HG03045 (cell line): ENCODE results near the gene OGDH.
"Not testable (repeated sequence)": the region's sequence is repeated elsewhere in the genome, so short reads cannot be mapped to it uniquely, and the experiment has no call there.

Experiments
- ATAC-seq: cut with Tn5 transposase; IDR thresholded peaks from one replicate; pipeline ENCODE4 v1.9.1; 2021; ENCODE audit warnings: mild to moderate bottlenecking, moderate library complexity; ENCODE audit not compliant: unreplicated experiment

The OGDH gene

GRCh38 chr7:44666566-44666965 lies 60.1 kb downstream of the OGDH start:
- ATAC-seq, result no peak

DNA sequence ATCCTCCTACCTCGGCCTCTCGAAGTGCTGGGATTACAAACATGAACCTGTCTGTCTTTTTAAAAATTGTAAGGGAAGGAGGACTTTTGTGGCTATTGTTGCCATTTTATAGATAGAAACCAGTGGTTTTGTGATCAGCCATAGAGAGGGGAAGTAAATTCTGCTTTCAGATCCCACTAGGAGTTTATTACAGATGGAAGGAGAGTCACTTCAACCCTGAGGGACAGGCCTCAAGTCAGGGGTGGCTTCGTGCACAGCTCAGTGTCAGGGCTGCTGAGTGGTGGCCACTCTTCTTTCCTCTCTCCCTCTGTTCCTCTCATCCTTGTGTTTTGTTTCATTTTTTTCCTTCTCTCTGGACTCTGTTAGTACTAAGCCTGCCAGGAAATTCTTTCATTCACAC lies 60.8 kb downstream of the OGDH start:
- no peak for ATAC-seq

GRCh38 chr7:44671069-44671468 lies 64.6 kb downstream of the OGDH start:
- no peak for ATAC-seq

- no peak for ATAC-seq
These were observed 66.9 kb downstream of the OGDH start for GRCh38 chr7:44673324-44673723.

- no peak for ATAC-seq
These were observed 67.3 kb downstream of the OGDH start for GRCh38 chr7:44673771-44674170.

DNA sequence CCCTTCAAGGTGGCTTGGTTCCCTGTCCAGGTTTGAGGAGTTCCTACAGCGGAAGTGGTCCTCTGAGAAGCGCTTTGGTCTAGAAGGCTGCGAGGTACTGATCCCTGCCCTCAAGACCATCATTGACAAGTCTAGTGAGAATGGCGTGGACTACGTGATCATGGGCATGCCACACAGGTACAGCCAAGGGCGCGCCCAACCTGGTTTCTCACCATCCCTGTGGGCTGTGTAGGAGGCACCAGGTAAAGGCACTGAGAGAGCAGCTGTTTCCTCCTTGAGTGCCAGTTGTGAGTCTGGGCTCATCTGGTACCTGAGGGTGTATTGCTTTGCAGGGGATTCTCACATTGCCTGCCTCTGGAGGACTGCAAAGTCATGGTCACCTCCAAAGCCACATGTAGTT lies 68.0 kb downstream of the OGDH start:
- ATAC-seq, result no peak

DNA sequence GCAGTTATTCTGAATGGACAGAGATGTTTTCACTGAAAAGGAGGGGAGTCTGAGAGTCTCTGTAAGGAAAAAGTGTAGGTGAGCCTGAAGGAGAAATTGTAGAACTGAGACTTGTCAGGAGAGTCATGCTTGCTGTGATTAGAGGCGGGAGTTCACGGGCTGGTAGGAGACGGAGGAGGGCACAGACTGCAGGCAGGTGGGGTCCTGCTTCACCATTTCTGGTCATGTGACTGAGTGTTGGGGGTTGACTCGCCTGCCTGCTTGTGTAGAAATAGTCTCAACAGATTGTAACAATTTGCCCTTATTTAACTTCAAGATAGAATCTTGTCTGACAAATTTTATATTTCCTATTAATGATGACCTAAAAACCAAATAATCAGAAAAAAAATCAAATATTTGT lies 70.3 kb downstream of the OGDH start:
- no peak for ATAC-seq

- no peak for ATAC-seq
These were observed 71.7 kb downstream of the OGDH start for GRCh38 chr7:44678101-44678470.

DNA sequence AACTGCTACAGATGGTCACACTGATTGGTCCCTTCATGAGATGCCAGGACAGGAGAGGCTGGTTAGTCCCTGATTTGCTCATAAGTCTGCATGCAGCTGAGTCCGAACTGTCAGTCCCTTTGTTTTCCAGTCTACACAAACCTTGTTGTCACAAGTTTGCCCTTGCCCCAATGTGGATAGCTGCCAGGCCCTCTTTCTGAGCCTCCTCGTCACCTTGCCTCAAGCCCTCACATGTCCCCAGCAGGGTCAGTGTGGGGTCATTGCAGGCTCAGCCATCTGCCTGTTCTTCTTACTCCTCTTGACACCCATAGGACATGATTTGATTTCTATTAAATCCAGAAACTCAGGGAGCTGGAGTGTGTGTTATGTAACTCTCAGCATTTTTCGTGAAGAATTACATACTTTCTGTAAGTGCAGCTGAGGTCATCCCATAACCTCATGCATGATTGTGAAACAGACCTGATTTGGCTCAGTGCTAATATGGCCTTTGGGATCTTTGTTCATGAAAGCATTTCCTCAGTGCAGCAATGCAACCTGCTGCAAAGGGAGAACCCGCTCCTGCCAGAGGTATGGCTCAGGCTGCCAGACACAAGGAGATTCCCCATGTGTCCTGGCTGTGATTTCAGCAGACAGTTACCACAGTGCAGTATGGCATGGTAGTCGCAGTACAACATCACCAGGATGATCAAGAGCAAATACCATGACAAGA lies 72.2 kb downstream of the OGDH start:
- ATAC-seq, result no peak

GRCh38 chr7:44681645-44682044 lies 75.2 kb downstream of the OGDH start:
- ATAC-seq, result no peak

GRCh38 chr7:44685723-44686122 lies 79.3 kb downstream of the OGDH start:
- no peak for ATAC-seq

DNA sequence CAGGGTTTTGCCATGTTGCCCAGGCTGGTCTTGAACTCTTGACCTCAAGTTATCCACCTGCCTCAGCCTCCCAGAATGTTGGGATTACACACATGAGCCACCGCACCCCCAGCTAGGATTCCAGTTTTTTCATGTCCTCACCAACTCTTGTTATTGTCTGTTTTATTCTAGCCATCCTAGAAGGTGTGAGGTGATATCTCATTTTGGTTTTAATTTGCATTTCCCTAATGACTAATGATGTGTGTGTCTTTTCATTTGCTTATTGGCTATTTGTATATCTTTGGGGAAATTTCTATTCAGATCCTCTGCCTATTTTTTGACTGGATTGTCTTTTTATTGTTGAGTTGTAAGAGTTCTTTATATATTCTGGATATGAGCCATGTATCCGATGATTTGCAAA lies 83.0 kb downstream of the OGDH start:
- ATAC-seq, result no peak

GRCh38 chr7:44693641-44694313 lies 87.3 kb downstream of the OGDH start:
- no peak for ATAC-seq

GRCh38 chr7:44694326-44694725 lies 87.9 kb downstream of the OGDH start:
- no peak for ATAC-seq

DNA sequence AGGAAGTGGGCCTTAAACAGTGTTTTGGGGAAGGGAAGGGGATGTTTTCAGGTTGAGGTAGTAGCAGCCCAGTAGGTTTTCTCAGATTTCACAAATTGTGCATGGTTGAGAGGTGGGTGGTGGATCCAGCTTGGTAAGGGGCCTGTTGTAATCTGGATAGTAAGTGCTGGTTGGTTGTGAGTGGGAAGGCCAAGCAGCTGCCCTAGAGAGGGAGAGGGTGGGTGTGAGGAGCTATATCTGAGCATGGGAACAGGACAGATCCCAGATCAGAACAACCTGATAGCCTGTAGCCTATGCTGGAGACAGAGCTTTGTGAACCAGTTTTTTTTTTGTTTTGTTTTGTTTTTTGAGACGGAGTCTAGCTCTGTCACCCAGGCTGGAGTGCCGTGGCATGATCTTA lies 88.3 kb downstream of the OGDH start:
- ATAC-seq, result no peak

DNA sequence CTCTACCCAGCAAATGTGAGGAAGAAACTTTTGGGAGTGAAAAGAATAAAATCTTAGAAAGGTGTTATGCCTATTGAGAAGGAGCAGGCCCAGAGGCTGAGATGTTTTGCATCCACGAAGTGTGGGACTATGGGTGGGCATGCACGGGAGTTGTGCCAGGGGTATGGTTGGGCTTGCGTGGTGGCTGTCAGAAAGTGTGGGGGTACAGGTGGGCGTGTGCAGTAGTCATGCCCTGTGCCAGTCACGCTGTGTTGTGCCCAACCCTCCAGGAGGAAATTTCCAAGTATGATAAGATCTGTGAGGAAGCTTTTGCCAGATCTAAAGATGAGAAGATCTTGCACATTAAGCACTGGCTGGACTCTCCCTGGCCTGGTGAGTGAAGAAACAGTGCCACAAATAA lies 89.3 kb downstream of the OGDH start:
- no peak for ATAC-seq

DNA sequence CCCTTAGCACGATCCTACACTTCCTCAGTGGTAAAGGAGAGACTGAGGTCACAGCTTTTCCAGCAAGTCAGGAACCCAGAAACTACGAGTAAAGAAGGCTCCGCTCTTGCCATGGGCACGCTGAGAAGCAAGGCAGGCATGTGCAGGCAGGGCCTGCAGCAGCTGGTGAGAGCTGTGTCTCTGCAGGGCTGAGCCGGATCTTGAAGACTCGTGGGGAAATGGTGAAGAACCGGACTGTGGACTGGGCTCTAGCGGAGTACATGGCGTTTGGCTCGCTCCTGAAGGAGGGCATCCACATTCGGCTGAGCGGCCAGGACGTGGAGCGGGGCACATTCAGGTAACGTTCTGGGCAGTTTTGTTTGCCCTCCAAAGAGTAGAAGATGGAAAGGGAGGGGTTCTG lies 90.3 kb downstream of the OGDH start:
- no peak for ATAC-seq

GRCh38 chr7:44697136-44698045 lies 91.0 kb downstream of the OGDH start:
- ATAC-seq, result no peak

GRCh38 chr7:44698046-44698580 lies 91.7 kb downstream of the OGDH start:
- ATAC-seq, result no peak

- not testable (repeated sequence) for ATAC-seq
These were observed 93.2 kb downstream of the OGDH start for GRCh38 chr7:44699598-44699997.

GRCh38 chr7:44700322-44700721 lies 93.9 kb downstream of the OGDH start:
- no peak for ATAC-seq
